NCI-H146 treated with DMSO at 0.1 percent for 48 hours (cell line): ENCODE results near the gene ZNF501.

Experiments used
- DNase-seq: peaks from one replicate; lab custom pipeline; 2025; ENCODE audit not compliant: unreplicated experiment; lab: John Stamatoyannopoulos, UW

Gene ZNF501

GRCh38 chr3:44729384-44729910 is at the start of gene ZNF501:
Gene ZNF501 (plus strand): TSS chr3:44729635. CDS start chr3:44734422, 4,787 bp downstream.
- peak; percentile 64 for DNase-seq

GRCh38 chr3:44680921-44681455 is 48.4 kb upstream of the ZNF501 start:
- no peak for DNase-seq

GRCh38 chr3:44682182-44682896 is 47.1 kb upstream of the ZNF501 start:
- DNase-seq: no peak

- peak; percentile 44 for DNase-seq
These were observed 44.2 kb upstream of the ZNF501 start for GRCh38 chr3:44685128-44685800.

- no peak for DNase-seq
These were observed 41.5 kb upstream of the ZNF501 start for GRCh38 chr3:44687898-44688297.

- peak; percentile 59 for DNase-seq
These were observed 16.9 kb upstream of the ZNF501 start, which contains the start of gene ZNF502 for GRCh38 chr3:44712455-44713075. Gene ZNF502 (plus strand): TSS chr3:44712660. CDS start chr3:44720262, 7,602 bp downstream.

GRCh38 chr3:44721231-44722102 is 8.0 kb upstream of the ZNF501 start:
- DNase-seq: no peak

GRCh38 chr3:44722103-44722401 is 7.4 kb upstream of the ZNF501 start:
- no peak for DNase-seq

GRCh38 chr3:44734646-44735168 is 5.3 kb downstream of the ZNF501 start:
- DNase-seq: no peak

- DNase-seq: no peak
These were observed 31.6 kb downstream of the ZNF501 start for GRCh38 chr3:44761101-44761423.

GRCh38 chr3:44761424-44762169 is 32.2 kb downstream of the ZNF501 start, which contains the start of the genes KIAA1143 and KIF15:
Gene KIAA1143 (minus strand): TSS chr3:44761619. CDS start chr3:44761602, 17 bp downstream.
Gene KIF15 (plus strand): TSS chr3:44761794. CDS start chr3:44761866, 72 bp downstream.
- peak; percentile 68 for DNase-seq

- DNase-seq: no peak
These were observed 32.8 kb downstream of the ZNF501 start for GRCh38 chr3:44762170-44762677.

- DNase-seq: no peak
These were observed 33.3 kb downstream of the ZNF501 start for GRCh38 chr3:44762690-44763089.

- no peak for DNase-seq
These were observed 34.8 kb downstream of the ZNF501 start for GRCh38 chr3:44764248-44764647.

GRCh38 chr3:44771424-44772098 is 42.1 kb downstream of the ZNF501 start:
- no peak for DNase-seq

- DNase-seq: no peak
These were observed 42.6 kb downstream of the ZNF501 start for GRCh38 chr3:44772099-44772442.

GRCh38 chr3:44782891-44783290 is 53.5 kb downstream of the ZNF501 start:
- no peak for DNase-seq
